ENCODE results near the gene CHST7.

CHST7 gene

DNA sequence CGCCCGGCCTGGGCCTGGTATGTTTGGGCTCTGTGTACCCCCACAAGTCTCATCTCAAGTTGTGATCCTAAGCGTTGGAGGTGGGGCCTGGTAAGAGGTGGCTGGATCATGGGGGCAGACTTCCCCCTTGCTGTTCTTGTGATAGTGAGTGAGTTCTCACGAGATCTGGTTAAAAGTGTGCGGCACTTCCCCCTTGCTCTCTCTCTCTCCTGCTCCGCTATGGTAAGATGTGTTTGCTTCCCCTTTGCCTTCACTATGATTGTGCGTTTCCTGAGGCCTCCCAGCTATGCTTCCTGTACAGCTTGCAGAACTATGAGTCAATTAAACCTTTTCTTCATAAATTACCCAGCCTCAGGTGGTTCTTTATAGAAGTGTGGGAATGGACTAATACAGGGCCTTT, 53.0 kb downstream of the CHST7 start:
- Histone ChIP-seq H3K4me3 (ENCODE audit: low read depth in 1 of 2, low read length in 1 of 2) (no peak overlapping the region), H3K9me3 (no peaks in the 10 kb centered on the region), H3K36me3 (no peaks in the 10 kb centered on the region), H3K4me1 (ENCODE audit: control insufficient read depth in 1 of 2, insufficient read depth in 1 of 2, low read depth in 1 of 2, low read length in 1 of 2) (peaks cover 43 to 50% of the 10 kb centered on the region in 2 experiments), H3K27ac (peak overlapping the region; percentile 98), H3K27me3 (no peaks in the 10 kb centered on the region)
- TF ChIP-seq, protein P1, sequence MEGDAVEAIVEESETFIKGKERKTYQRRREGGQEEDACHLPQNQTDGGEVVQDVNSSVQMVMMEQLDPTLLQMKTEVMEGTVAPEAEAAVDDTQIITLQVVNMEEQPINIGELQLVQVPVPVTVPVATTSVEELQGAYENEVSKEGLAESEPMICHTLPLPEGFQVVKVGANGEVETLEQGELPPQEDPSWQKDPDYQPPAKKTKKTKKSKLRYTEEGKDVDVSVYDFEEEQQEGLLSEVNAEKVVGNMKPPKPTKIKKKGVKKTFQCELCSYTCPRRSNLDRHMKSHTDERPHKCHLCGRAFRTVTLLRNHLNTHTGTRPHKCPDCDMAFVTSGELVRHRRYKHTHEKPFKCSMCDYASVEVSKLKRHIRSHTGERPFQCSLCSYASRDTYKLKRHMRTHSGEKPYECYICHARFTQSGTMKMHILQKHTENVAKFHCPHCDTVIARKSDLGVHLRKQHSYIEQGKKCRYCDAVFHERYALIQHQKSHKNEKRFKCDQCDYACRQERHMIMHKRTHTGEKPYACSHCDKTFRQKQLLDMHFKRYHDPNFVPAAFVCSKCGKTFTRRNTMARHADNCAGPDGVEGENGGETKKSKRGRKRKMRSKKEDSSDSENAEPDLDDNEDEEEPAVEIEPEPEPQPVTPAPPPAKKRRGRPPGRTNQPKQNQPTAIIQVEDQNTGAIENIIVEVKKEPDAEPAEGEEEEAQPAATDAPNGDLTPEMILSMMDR (IDR thresholded peaks at IDR 0.05), result no peak

DNA sequence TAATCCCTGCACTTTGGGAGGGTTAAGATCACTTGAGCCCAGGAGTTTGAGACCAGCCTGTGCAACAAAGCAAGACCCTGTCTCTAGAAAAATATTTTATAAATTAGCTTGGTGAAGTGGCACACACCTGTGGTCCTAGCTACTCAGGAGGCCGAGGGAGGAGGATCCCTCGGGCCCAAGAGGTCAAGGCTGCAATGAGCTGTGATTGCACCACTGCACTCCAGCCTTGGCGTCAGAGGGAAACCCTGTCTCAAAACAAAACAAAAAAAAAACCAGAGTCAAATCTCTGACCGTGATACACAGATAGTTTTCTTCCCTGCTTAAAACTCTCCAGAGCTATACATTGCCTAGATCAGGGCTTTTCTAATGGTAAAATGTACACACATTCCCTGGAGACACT, 53.5 kb downstream of the CHST7 start:
- peaks cover 43 to 50% of the 10 kb centered on the region in 2 experiments for H3K4me1 ChIP-seq (ENCODE audit: control insufficient read depth in 1 of 2, insufficient read depth in 1 of 2, low read depth in 1 of 2, low read length in 1 of 2)
- H3K27ac ChIP-seq, result peak overlapping the region; percentile 98
- TF ChIP-seq, protein P1 (IDR thresholded peaks at IDR 0.05), result no peak
- no peaks in the 10 kb centered on the region for H3K27me3 ChIP-seq
- no peaks in the 10 kb centered on the region for H3K9me3 ChIP-seq
- H3K4me3 ChIP-seq (ENCODE audit: low read depth in 1 of 2, low read length in 1 of 2), result peak overlapping the region in 1 of 2 experiments; percentile 15
- no peaks in the 10 kb centered on the region for H3K36me3 ChIP-seq

DNA sequence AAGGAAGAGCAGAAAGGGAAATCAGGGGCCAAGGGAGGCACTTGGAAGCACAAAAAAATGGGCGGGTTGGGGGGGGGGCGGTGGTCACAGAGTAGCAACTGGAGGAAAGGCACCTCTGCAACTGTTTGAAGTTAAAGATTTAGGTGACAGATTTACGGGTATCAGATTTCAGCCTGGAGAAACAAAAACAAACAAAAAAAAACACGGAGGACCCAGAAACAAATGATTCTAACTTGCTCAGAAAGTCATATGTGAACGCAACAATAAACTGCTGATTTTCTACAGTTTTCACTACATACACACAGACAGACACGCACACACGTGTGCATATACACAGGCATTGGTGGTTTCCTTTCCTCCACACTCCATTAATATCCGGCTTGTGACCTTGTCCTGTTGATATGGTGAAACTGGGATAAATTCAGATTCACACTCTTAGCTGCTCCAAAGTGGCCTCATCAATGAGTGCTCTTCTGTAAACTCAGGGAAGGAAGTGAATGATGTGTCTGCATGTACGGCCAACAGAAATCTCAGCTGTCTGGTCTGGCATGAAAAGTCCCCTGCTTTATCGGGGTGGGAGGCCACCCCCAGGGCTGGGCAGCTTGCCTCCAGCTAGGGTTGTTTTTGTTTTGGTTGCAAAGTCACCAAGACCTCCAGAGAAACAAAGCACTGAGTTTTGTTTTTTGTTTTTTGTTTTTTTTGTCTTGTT, 54.3 kb downstream of the CHST7 start:
- TF ChIP-seq, protein P1 (IDR thresholded peaks at IDR 0.05), result no peak
- Histone ChIP-seq H3K4me1 (ENCODE audit: control insufficient read depth in 1 of 2, insufficient read depth in 1 of 2, low read depth in 1 of 2, low read length in 1 of 2) (peaks cover 43 to 50% of the 10 kb centered on the region in 2 experiments), H3K27me3 (no peaks in the 10 kb centered on the region), H3K4me3 (ENCODE audit: low read depth in 1 of 2, low read length in 1 of 2) (no peak overlapping the region), H3K36me3 (no peaks in the 10 kb centered on the region), H3K27ac (peak overlapping the region; percentile 98), H3K9me3 (no peaks in the 10 kb centered on the region)

DNA sequence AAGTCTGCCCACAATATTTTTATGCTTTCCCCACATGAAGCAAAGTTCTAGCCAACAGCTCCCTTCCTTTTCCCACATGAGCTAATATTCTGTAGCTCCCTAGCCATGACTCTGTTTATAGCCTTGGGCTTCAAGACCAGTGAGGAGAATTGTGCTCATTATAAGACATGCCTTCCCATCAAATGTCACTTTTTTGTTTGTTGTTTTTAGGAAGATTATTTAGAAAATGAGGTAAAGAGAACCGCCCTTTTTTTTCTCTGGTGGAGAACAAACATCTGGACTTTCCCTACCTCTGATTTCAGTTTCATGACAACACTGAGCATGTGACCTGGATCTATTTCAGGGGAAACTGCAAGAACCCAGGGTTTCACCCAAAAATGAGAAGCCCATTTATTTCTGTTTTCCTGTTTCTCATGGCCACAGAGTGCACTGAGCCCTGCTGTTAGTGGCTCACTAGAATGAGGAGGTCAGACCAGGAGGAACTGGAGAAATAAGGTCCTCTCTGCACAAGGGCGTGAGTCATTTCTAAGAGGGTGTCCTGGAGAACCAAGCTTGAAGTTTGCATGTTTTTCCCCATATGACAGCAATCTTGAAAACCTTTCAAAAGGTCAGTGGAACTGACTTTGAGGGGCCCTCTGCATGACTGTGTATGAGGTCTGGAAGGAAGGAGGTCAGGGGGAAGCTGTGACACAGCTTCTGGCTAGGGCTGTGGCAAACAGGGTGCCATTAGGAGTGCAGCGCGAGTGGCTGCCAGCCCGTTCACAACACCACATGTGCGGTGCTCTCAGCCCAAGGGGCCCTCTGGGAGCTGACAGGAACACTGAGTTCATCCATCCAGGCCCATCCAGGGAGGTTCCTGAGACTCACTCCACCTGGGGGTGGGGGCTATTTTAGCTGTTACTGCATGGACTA, 55.2 kb downstream of the CHST7 start:
- TF ChIP-seq, protein P1 (IDR thresholded peaks at IDR 0.05), result no peak
- Histone ChIP-seq H3K9me3 (no peaks in the 10 kb centered on the region), H3K27ac (peak overlapping the region; percentile 98), H3K27me3 (no peaks in the 10 kb centered on the region), H3K36me3 (no peaks in the 10 kb centered on the region), H3K4me3 (ENCODE audit: low read depth in 1 of 2, low read length in 1 of 2) (peak overlapping the region; percentile 27 to 41), H3K4me1 (ENCODE audit: control insufficient read depth in 1 of 2, insufficient read depth in 1 of 2, low read depth in 1 of 2, low read length in 1 of 2) (peaks cover 43 to 50% of the 10 kb centered on the region in 2 experiments)

DNA sequence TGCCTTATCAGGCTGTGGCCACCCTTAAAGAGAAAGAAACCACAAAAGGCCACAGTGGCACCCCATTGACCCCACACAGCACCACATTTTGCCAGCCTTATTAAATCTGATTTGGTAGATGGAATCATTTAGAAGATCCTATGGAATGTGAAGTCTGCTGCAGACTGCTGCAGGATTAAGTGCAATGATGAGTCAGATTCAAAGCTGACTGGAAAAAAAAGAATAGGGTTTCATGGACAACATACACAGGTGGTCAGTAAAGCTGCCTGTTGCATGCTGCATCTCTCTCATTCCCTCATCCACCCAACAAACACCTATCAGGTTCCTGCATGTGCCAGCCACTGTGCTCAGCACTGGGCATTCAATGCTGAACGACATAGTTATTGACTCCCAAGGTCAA, 56.6 kb downstream of the CHST7 start:
- peak overlapping the region; percentile 98 for H3K27ac ChIP-seq
- H3K4me1 ChIP-seq (ENCODE audit: control insufficient read depth in 1 of 2, insufficient read depth in 1 of 2, low read depth in 1 of 2, low read length in 1 of 2), result peaks cover 43 to 50% of the 10 kb centered on the region in 2 experiments
- H3K4me3 ChIP-seq (ENCODE audit: low read depth in 1 of 2, low read length in 1 of 2), result no peak overlapping the region
- H3K27me3 ChIP-seq, result no peaks in the 10 kb centered on the region
- TF ChIP-seq, protein P1 (IDR thresholded peaks at IDR 0.05), result no peak
- no peaks in the 10 kb centered on the region for H3K9me3 ChIP-seq
- no peaks in the 10 kb centered on the region for H3K36me3 ChIP-seq
